Measurements from ENCODE around the gene NMNAT2. TPM values are rescaled to one million over a fixed set of nuclear protein-coding genes. Genes with fewer than 3 reads are reported as not detected.

The NMNAT2 gene
- total and polyA plus RNA-seq, 10 of the 15 experiments (the other 5 are each of a cell fraction or from before 2014, with no cell fraction given) = 0.02 to 2.0 (median 0.60) TPM

- no peaks in the 10 kb centered on the region for H3K36me3 ChIP-seq (ENCODE audit: control insufficient read depth in 2 of 2, insufficient read depth in 2 of 2, low read length in 1 of 2)
- no peaks in the 10 kb centered on the region; the same call in 1 of the 3 replicates for H3K9me3 ChIP-seq (replicated peaks; ENCODE audit: control insufficient read depth, insufficient read depth, low read length)
- no peak for FAIRE-seq
- H3K4me2 ChIP-seq (ENCODE audit: control insufficient read depth, insufficient read depth) = no peak overlapping the region
- H3K27me3 ChIP-seq (replicated peaks in 1 of 2; ENCODE audit: control insufficient read depth in 2 of 2, insufficient read depth in 2 of 2, low read length in 1 of 2) = no peaks in the 10 kb centered on the region
- ChIA-PET CTCF (interaction anchor here (1.8 kb wide), 1 partner anchor 22 kb away, joined by 4 read pairs; no protein-coding TSS in a partner anchor), SMC1A (ENCODE audit: uncharacterized antibody, unreplicated experiment) (interaction anchor here (1.2 to 1.5 kb wide), 4 partner anchors 19 to 24 kb away, joined by 4 to 6 read pairs (median 4); no protein-coding TSS in a partner anchor), POLR2A (no interaction called here), RAD21 (ENCODE audit: unreplicated experiment) (no interaction called here)
- H3K4me1 ChIP-seq (ENCODE audit: control insufficient read depth, insufficient read depth, low read length) = peaks cover 7% of the 10 kb centered on the region; the same call in 1 of the 2 replicates
- H3K79me2 ChIP-seq (ENCODE audit: control insufficient read depth, insufficient read depth, low read length) = no peaks in the 10 kb centered on the region
- H4K20me1 ChIP-seq (ENCODE audit: control insufficient read depth, insufficient read depth) = no peaks in the 10 kb centered on the region
- in situ Hi-C loops (cut with MboI) (no loop called here), intact Hi-C loops (cut with micrococcal nuclease; ENCODE audit: unreplicated experiment) (no loop called here)
- peak; percentile 47 for ATAC-seq
- DNase-seq (ENCODE audit: low read depth, low spot score) = no peak
- TF ChIP-seq YY1 (IDR thresholded peaks at IDR 0.05; ENCODE audit: low read depth, low read length) = no peak
- TF ChIP-seq HCFC1 (IDR thresholded peaks at IDR 0.05; ENCODE audit: low read length) = no peak
- no peak for TF ChIP-seq ZNF217 (IDR thresholded peaks at IDR 0.05)
- 0 out of 2 replicates have a peak, but pooled peaks have one; percentile 0 for TF ChIP-seq EED (IDR thresholded peaks at IDR 0.05; ENCODE audit: low read depth)
- TF ChIP-seq FOXK2 (IDR thresholded peaks at IDR 0.05) = no peak
- no peak for TF ChIP-seq MEF2A (IDR thresholded peaks at IDR 0.05; ENCODE audit: insufficient read depth, low read depth, low read length)
- no peak for TF ChIP-seq KDM1A (IDR thresholded peaks at IDR 0.05; ENCODE audit: borderline replicate concordance)
- TF ChIP-seq POLR2A (IDR thresholded peaks at IDR 0.05; ENCODE audit: low read depth, low read length) = no peak
- H3K27ac ChIP-seq (ENCODE audit: control insufficient read depth, insufficient read depth) = no peak overlapping the region
- BruUV-seq (replicated peaks) = no TSS peak
- H3K4me3 ChIP-seq = no peak overlapping the region
- H3K9ac ChIP-seq (ENCODE audit: control insufficient read depth, insufficient read depth, low read length) = no peak overlapping the region
- 55% methylated on average over 8 of the region's 8 CpGs for WGBS (ENCODE audit: insufficient coverage, insufficient replicate concordance, low lambda C conversion rate, missing lambda C conversion rate)
- no peak overlapping the region for H2AFZ ChIP-seq (ENCODE audit: control insufficient read depth, low read depth, low read length)
Observed at GRCh38 chr1:183251959-183252450, 166.2 kb downstream of the NMNAT2 start.

Measured in GM12878 (cell line).